ENCODE data around the gene MAST4.

- TF ChIP-seq CTCF (IDR thresholded peaks at IDR 0.05) (peak; percentile 50), EZH2 (IDR thresholded peaks at IDR 0.05; ENCODE audit: borderline replicate concordance, insufficient read depth, low read depth, low read length, poor library complexity, severe bottlenecking) (no peak)
These were observed 570.5 kb downstream of the MAST4 start for GRCh38 chr5:67166460-67167285.

Measured in B cell (primary cell).